HepG2 (cell line): ENCODE measurements around the gene PAIP2. TPM values are rescaled to one million over a fixed set of nuclear protein-coding genes. Genes with fewer than 3 reads are reported as not detected.
A peak's percentile ranks its signal among the peaks of the same experiment; 100 is the strongest.

ENCODE experiments used
- ELF1 ChIP-seq: sonication (generic); formaldehyde crosslinking; IDR thresholded peaks from 2 replicates; pipeline ENCODE4 v1.4.0; 2020; ENCODE audit warnings: missing genetic modification reagents
- GTF2F1 ChIP-seq: fragments of 150-350 bp; IDR thresholded peaks from 2 replicates; pipeline ENCODE4 v1.6.1; 2014; ENCODE audit warnings: low read length
- PRPF4 ChIP-seq: fragments of 200-400 bp; formaldehyde crosslinking; IDR thresholded peaks from 2 replicates; pipeline ENCODE4 v1.6.1; 2016; ENCODE audit warnings: low read length, low read depth; ENCODE audit not compliant: poor library complexity, severe bottlenecking
- THRA ChIP-seq: sonication (generic); formaldehyde crosslinking; IDR thresholded peaks from 2 replicates; pipeline ENCODE4 v1.4.0; 2020; ENCODE audit warnings: missing genetic modification reagents, borderline replicate concordance
- TRIM22 ChIP-seq: fragments of 450-650 bp; IDR thresholded peaks from 2 replicates; pipeline ENCODE4 v1.6.1; 2017
- ZNF331 ChIP-seq: sonication (generic); formaldehyde crosslinking; IDR thresholded peaks from 2 replicates; pipeline ENCODE4 v1.4.0; 2020; ENCODE audit warnings: missing genetic modification reagents
- ZNF335 ChIP-seq: sonication (generic); formaldehyde crosslinking; IDR thresholded peaks from 2 replicates; pipeline ENCODE4 v1.4.0; 2020; ENCODE audit warnings: missing genetic modification reagents
- ZNF674 ChIP-seq: sonication (generic); formaldehyde crosslinking; IDR thresholded peaks from 2 replicates; pipeline ENCODE4 v1.5.0; 2020; ENCODE audit warnings: low read depth, mild to moderate bottlenecking, missing genetic modification reagents
- ZNF790 ChIP-seq: sonication (generic); formaldehyde crosslinking; IDR thresholded peaks from 2 replicates; pipeline ENCODE4 v1.8.0; 2022; ENCODE audit warnings: missing genetic modification reagents, mild to moderate bottlenecking, borderline replicate concordance
- ZSCAN25 ChIP-seq: sonication (generic); formaldehyde crosslinking; IDR thresholded peaks from 2 replicates; pipeline ENCODE4 v1.8.0; 2022; ENCODE audit warnings: mild to moderate bottlenecking, missing genetic modification reagents
- ZUFSP ChIP-seq: sonication (generic); formaldehyde crosslinking; IDR thresholded peaks from 2 replicates; pipeline ENCODE4 v1.9.0; 2021; ENCODE audit warnings: missing genetic modification reagents, mild to moderate bottlenecking, borderline replicate concordance
- polyA plus RNA-seq, 8 experiments: library from polyadenylated mRNA; depleted of rRNA in 3 of 8; stranded (reverse) in 7 of 8; unstranded in 1 of 8; fragments of >200 nt; fragmentation: Illumina TruSeq in 4 of 8; extraction: Trizol in 4 of 8; gene quantifications; 2 replicates each; pipeline versions ENCODE4 v1.2.1 to v1.2.3, GENCODE V29; 2011 to 2016; ENCODE audit warnings: low read depth in 4 of 8, missing spikeins in 1 of 8, mixed read lengths in 1 of 8; ENCODE audit not compliant: insufficient read depth in 1 of 8
- total RNA-seq, 5 experiments: library from RNA; depleted of rRNA; stranded (reverse); fragments of >200 nt; fragmentation: Illumina TruSeq; extraction: Trizol; gene quantifications; 2 replicates each; pipeline ENCODE4 v1.2.3, GENCODE V29; 2016; ENCODE audit warnings: low read depth in 1 of 5
- TF ChIP-seq, protein P1 (sequence below), 2 experiments: sonication (generic) in 1 of 2; formaldehyde crosslinking in 1 of 2; IDR thresholded peaks; 2 replicates each; pipeline versions ENCODE4 v1.6.1 to v1.9.0; 2014 to 2022; ENCODE audit warnings: antibody characterized with exemption in 1 of 2, borderline replicate concordance in 1 of 2, inconsistent platforms in 1 of 2, low read depth in 1 of 2, missing genetic modification reagents in 1 of 2

PAIP2 gene
- total and polyA plus RNA-seq, 2 of the 13 experiments (the other 11 are each of a cell fraction or from before 2014, with no cell fraction given): 61.5 to 76.3 TPM

- TF ChIP-seq, protein P1, sequence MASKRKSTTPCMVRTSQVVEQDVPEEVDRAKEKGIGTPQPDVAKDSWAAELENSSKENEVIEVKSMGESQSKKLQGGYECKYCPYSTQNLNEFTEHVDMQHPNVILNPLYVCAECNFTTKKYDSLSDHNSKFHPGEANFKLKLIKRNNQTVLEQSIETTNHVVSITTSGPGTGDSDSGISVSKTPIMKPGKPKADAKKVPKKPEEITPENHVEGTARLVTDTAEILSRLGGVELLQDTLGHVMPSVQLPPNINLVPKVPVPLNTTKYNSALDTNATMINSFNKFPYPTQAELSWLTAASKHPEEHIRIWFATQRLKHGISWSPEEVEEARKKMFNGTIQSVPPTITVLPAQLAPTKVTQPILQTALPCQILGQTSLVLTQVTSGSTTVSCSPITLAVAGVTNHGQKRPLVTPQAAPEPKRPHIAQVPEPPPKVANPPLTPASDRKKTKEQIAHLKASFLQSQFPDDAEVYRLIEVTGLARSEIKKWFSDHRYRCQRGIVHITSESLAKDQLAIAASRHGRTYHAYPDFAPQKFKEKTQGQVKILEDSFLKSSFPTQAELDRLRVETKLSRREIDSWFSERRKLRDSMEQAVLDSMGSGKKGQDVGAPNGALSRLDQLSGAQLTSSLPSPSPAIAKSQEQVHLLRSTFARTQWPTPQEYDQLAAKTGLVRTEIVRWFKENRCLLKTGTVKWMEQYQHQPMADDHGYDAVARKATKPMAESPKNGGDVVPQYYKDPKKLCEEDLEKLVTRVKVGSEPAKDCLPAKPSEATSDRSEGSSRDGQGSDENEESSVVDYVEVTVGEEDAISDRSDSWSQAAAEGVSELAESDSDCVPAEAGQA (IDR thresholded peaks at IDR 0.05; ENCODE audit: low read depth): peak; percentile 75
- TF ChIP-seq, protein P1 (CRISPR knock-in tag; IDR thresholded peaks at IDR 0.05; ENCODE audit: borderline replicate concordance): no peak
- TF ChIP-seq ZNF335 (CRISPR knock-in tag) (peak; percentile 37; the same call in 1 of the 2 replicates), GTF2F1 (no peak), ZNF674 (no peak), ZNF790 (CRISPR knock-in tag) (no peak), ZSCAN25 (CRISPR knock-in tag) (no peak), ZUFSP (CRISPR knock-in tag) (no peak), THRA (no peak), TRIM22 (no peak), PRPF4 (no peak), ELF1 (CRISPR knock-in tag) (peak; percentile 86), ZNF331 (CRISPR knock-in tag) (no peak)
Measured at GRCh38 chr5:139403787-139404483, 62.3 kb downstream of the PAIP2 start, which contains the start of gene SPATA24 (continued).
